Measurements from ENCODE around the gene FBXO10.

DNA sequence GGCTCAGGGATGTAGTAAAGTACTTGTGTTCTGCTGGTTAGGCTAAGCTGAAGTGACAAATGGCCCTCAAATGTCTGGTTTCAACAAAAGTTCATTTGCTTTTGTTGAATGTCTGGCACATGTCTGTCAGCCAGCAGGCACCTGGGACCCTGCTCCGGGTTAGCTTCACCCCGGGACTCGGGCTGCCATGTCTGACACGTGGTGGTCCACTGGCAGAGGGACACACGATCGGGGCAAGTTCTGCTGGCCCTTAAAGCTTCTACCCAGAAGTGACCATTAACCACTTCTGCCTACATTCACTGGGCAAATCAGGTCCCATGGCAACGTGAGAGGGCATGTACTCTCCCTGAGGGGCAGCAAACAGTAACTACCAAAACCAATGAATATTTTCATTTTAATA lies 66.6 kb downstream of the FBXO10 start:
- TF ChIP-seq POLR2A (IDR thresholded peaks at IDR 0.05), result no peak
- no peak for TF ChIP-seq CTCF (IDR thresholded peaks at IDR 0.05)
- no peak for TF ChIP-seq EP300 (IDR thresholded peaks at IDR 0.05)
